GM12878 (cell line): ENCODE measurements around the gene GLTP. TPM values are rescaled to one million over a fixed set of nuclear protein-coding genes. Genes with fewer than 3 reads are reported as not detected.

ENCODE experiments used
- ATAC-seq: fragments of 200-7000 bp; cut with Tn5 transposase; 3 replicates; pipeline ENCODE4 v1.9.1; 2020; ENCODE audit warnings: mild to moderate bottlenecking, moderate library complexity
- BruUV-seq: library from RNA; stranded (reverse); fragments of 400-500 nt; replicated peaks from 2 replicates; lab custom pipeline; 2021; lab: Mats Ljungman, UMichigan
- CTCF ChIA-PET: fragments of 300-600 bp; sonication (Branson Sonifier 250); formaldehyde crosslinking; extraction: SDS; loops from one replicate; lab custom pipeline; 2021; ENCODE audit warnings: inconsistent platforms; lab: Yijun Ruan, JAX
- POLR2A ChIA-PET: fragments of 350-600 bp; formaldehyde crosslinking; extraction: SDS; loops from one replicate; lab custom pipeline; 2021; ENCODE audit warnings: inconsistent platforms; lab: Charles Lee
- RAD21 ChIA-PET: fragments of 300-600 bp; sonication (Branson Sonifier 250); formaldehyde crosslinking; loops from one replicate; lab custom pipeline; 2023; ENCODE audit warnings: antibody characterized with exemption; ENCODE audit not compliant: unreplicated experiment; lab: Charles Lee
- SMC1A ChIA-PET: fragments of 300-600 bp; sonication (Branson Sonifier 250); formaldehyde crosslinking; loops from one replicate; lab custom pipeline; 2023; ENCODE audit not compliant: unreplicated experiment, uncharacterized antibody; lab: Charles Lee
- DNase-seq: peaks from one replicate; pipeline ENCODE4 v3.0.0-alpha.2; 2011; ENCODE audit warnings: low read depth, low spot score
- FAIRE-seq: peaks from 3 replicates; lab custom pipeline; 2011; peaks lifted over from hg19 to GRCh38; lab: Jason Lieb, UNC
- H2AFZ ChIP-seq: 2 replicates; pipeline ENCODE4 v1.6.0; 2011; ENCODE audit warnings: low read depth, low read length, control low read depth; ENCODE audit not compliant: control insufficient read depth
- H3K27ac ChIP-seq: 2 replicates; pipeline ENCODE4 v1.5.1; 2011; ENCODE audit warnings: control low read depth; ENCODE audit not compliant: control insufficient read depth, insufficient read depth
- H3K27me3 ChIP-seq, 2 experiments: replicated peaks in 1 of 2; 2 replicates each; pipeline versions ENCODE4 v1.6.0 to v1.6.1; 2011; ENCODE audit warnings: low read length in 1 of 2; ENCODE audit not compliant: control insufficient read depth in 2 of 2, insufficient read depth in 2 of 2
- H3K36me3 ChIP-seq, 2 experiments: 2 replicates each; pipeline ENCODE4 v1.5.1; 2011; ENCODE audit warnings: low read length in 1 of 2; ENCODE audit not compliant: control insufficient read depth in 2 of 2, insufficient read depth in 2 of 2
- H3K4me1 ChIP-seq: 2 replicates; pipeline ENCODE4 v1.6.1; 2011; ENCODE audit warnings: mild to moderate bottlenecking, low read length, moderate library complexity, mixed read lengths; ENCODE audit not compliant: control insufficient read depth, insufficient read depth
- H3K4me2 ChIP-seq: 2 replicates; pipeline ENCODE4 v1.6.0; 2011; ENCODE audit warnings: control low read depth; ENCODE audit not compliant: control insufficient read depth, insufficient read depth
- H3K4me3 ChIP-seq: fragments of 200-600 bp; sonication (generic); 2 replicates; pipeline ENCODE4 v1.5.1; 2016
- H3K79me2 ChIP-seq: 2 replicates; pipeline ENCODE4 v1.6.0; 2011; ENCODE audit warnings: low read length; ENCODE audit not compliant: control insufficient read depth, insufficient read depth
- H3K9ac ChIP-seq: 2 replicates; pipeline ENCODE4 v1.8.0; 2011; ENCODE audit warnings: low read length, control low read depth, mixed read lengths; ENCODE audit not compliant: control insufficient read depth, insufficient read depth
- H3K9me3 ChIP-seq: replicated peaks from 3 replicates; pipeline ENCODE4 v1.5.1; 2011; ENCODE audit warnings: mild to moderate bottlenecking, low read length; ENCODE audit not compliant: control insufficient read depth, insufficient read depth
- H4K20me1 ChIP-seq: 2 replicates; pipeline ENCODE4 v1.6.0; 2011; ENCODE audit not compliant: control insufficient read depth, insufficient read depth
- BHLHE40 ChIP-seq, 2 experiments: fragments of 450-650 bp in 1 of 2; IDR thresholded peaks; 2 replicates each; pipeline ENCODE4 v1.6.1; 2011 to 2017; ENCODE audit warnings: low read depth in 2 of 2, borderline replicate concordance in 1 of 2, improper control_type of control experiment in 1 of 2, low read length in 1 of 2, mild to moderate bottlenecking in 1 of 2
- KAT2A ChIP-seq: conservative IDR thresholded peaks from 2 replicates; pipeline ENCODE4 v1.6.1; 2011; ENCODE audit warnings: low read depth, low read length; ENCODE audit not compliant: control insufficient read depth
- NFYB ChIP-seq: IDR thresholded peaks from 2 replicates; pipeline ENCODE4 v1.6.1; 2011; ENCODE audit warnings: low read depth, mild to moderate bottlenecking, low read length, improper control_type of control experiment, moderate library complexity; ENCODE audit not compliant: insufficient read depth
- NR2C2 ChIP-seq: IDR thresholded peaks from 2 replicates; pipeline ENCODE4 v1.6.1; 2011; ENCODE audit warnings: borderline replicate concordance, low read depth; ENCODE audit not compliant: control insufficient read depth, insufficient read length
- PAX5 ChIP-seq: IDR thresholded peaks from 2 replicates; pipeline ENCODE4 v1.6.1; 2011; ENCODE audit warnings: low read depth, low read length, borderline replicate concordance
- RUNX3 ChIP-seq: IDR thresholded peaks from 2 replicates; pipeline ENCODE4 v1.6.1; 2012; ENCODE audit warnings: low read length, inconsistent platforms
- SMAD5 ChIP-seq: IDR thresholded peaks from 2 replicates; pipeline ENCODE4 v1.6.1; 2016; ENCODE audit warnings: antibody characterized with exemption, low read depth
- TCF7 ChIP-seq: IDR thresholded peaks from 2 replicates; pipeline ENCODE4 v1.6.1; 2014; ENCODE audit warnings: antibody characterized with exemption, borderline replicate concordance
- ZNF24 ChIP-seq: fragments of 450-650 bp; IDR thresholded peaks from 2 replicates; pipeline ENCODE4 v1.6.1; 2017; ENCODE audit warnings: antibody characterized with exemption, mild to moderate bottlenecking
- ZSCAN29 ChIP-seq: fragments of 450-650 bp; IDR thresholded peaks from 2 replicates; pipeline ENCODE4 v1.6.1; 2017; ENCODE audit warnings: mild to moderate bottlenecking, moderate library complexity
- WGBS: methylation state at CpG from one replicate; pipeline ENCODE4 v1.1.6; 2016; ENCODE audit warnings: low lambda C conversion rate; ENCODE audit not compliant: insufficient replicate concordance, insufficient coverage; ENCODE audit errors: missing lambda C conversion rate; 5-methylcytosine and 5-hydroxymethylcytosine counted together
- in situ Hi-C: fragments of 300-500 bp; cut with MboI; formaldehyde crosslinking; loops from 9 replicates; pipeline ENCODE4 v1.14.3; 2018; ENCODE audit warnings: mixed read lengths
- intact Hi-C: fragments of 100-400 bp; cut with micrococcal nuclease; formaldehyde crosslinking; loops from one replicate; pipeline ENCODE4 v1.14.2; 2022; ENCODE audit not compliant: unreplicated experiment
- polyA plus RNA-seq, 11 experiments: library from polyadenylated mRNA; depleted of rRNA in 4 of 11; unstranded in 6 of 11; stranded (reverse) in 5 of 11; fragments of >200 nt; fragmentation: Nextera tagmentation in 4 of 11; fragmentation: Illumina TruSeq in 1 of 11; extraction: Ambion mirVana in 4 of 11; extraction: Trizol in 1 of 11; gene quantifications; 1 replicate in 1 of 11; 2 replicates in 10 of 11; pipeline versions ENCODE4 v1.2.1 to v1.2.3, GENCODE V29; 2011 to 2016; ENCODE audit warnings: inconsistent platforms in 2 of 11, missing spikeins in 2 of 11, low read depth in 1 of 11
- total RNA-seq, 4 experiments: library from RNA; depleted of rRNA in 3 of 4; stranded (reverse); fragments of >200 nt in 3 of 4; fragmentation: Illumina TruSeq in 1 of 4; extraction: Trizol in 1 of 4; gene quantifications; 2 replicates each; pipeline versions ENCODE4 v1.2.1 to v1.2.3, GENCODE V29; 2013 to 2021

The GLTP gene
- total and polyA plus RNA-seq, 10 of the 15 experiments (the other 5 are each of a cell fraction or from before 2014, with no cell fraction given): 16.8 to 44.0 (median 25.3) TPM

- H3K4me1 ChIP-seq: peaks cover 13% of the 10 kb centered on the region
- in situ Hi-C loops (no loop called here), intact Hi-C loops (loop anchor here (2.0 kb wide), 1 partner anchor 29 kb away; no protein-coding TSS in a partner anchor)
- POLR2A ChIA-PET: no interaction called here
- H4K20me1 ChIP-seq: 0 out of 2 replicates have a peak, but pooled peaks cover 2% of the 10 kb centered on the region
- H3K36me3 ChIP-seq: no peaks in the 10 kb centered on the region
- no peak overlapping the region for H3K9ac ChIP-seq
- RAD21 ChIA-PET: interaction anchor here (1.2 kb wide), 1 partner anchor 19 kb away, joined by 3 read pairs; the partner anchor contains the start of gene TCHP
- H3K4me3 ChIP-seq: no peak overlapping the region
- DNase-seq: no peak
- no TSS peak for BruUV-seq
- H3K4me2 ChIP-seq: no peak overlapping the region
- H3K27ac ChIP-seq: no peak overlapping the region
- no peaks in the 10 kb centered on the region for H3K27me3 ChIP-seq
- no peak for ATAC-seq
- SMC1A ChIA-PET: interaction anchor here (1.1 to 3.3 kb wide), 3 partner anchors 28 to 132 kb away, joined by 3 to 14 read pairs (median 9); no protein-coding TSS in a partner anchor
- no peak for FAIRE-seq
- CTCF ChIA-PET: interaction anchor here (1.0 to 3.1 kb wide), 6 partner anchors 22 to 77 kb away, joined by 3 to 20 read pairs (median 5); no protein-coding TSS in a partner anchor
- no peak for TF ChIP-seq NR2C2
- no peak for TF ChIP-seq PAX5
- no peak for TF ChIP-seq TCF7
- TF ChIP-seq, all 136 proteins: peak for 0
- H2AFZ ChIP-seq: no peak overlapping the region
- no peaks in the 10 kb centered on the region for H3K9me3 ChIP-seq
- peaks cover 8% of the 10 kb centered on the region for H3K79me2 ChIP-seq
- 86% methylated on average over 2 of the region's 2 CpGs for WGBS
These were observed 1.4 kb upstream of the GLTP start for GRCh38 chr12:109881752-109882151.

- in situ Hi-C loops: no loop called here
- peak overlapping the region; percentile 55 for H3K9ac ChIP-seq
- H3K27me3 ChIP-seq: no peaks in the 10 kb centered on the region
- H3K9me3 ChIP-seq: no peaks in the 10 kb centered on the region
- no peak for FAIRE-seq
- H3K27ac ChIP-seq: no peak overlapping the region
- RAD21 ChIA-PET: interaction anchor here (1.0 kb wide), 1 partner anchor 28 kb away, joined by 4 read pairs; no protein-coding TSS in a partner anchor
- H2AFZ ChIP-seq: peak overlapping the region; percentile 90
- H3K4me1 ChIP-seq: peaks cover 19% of the 10 kb centered on the region
- POLR2A ChIA-PET: no interaction called here
- no peaks in the 10 kb centered on the region for H3K36me3 ChIP-seq
- H3K4me3 ChIP-seq: peak overlapping the region; percentile 77
- TF ChIP-seq NFYB (no peak), RUNX3 (no peak), SMAD5 (no peak), BHLHE40 (IDR thresholded peaks at IDR 0.05; ENCODE audit: borderline replicate concordance in 1 of 2, low read depth in 2 of 2, low read length in 1 of 2) (no peak), ZSCAN29 (no peak), ZNF24 (no peak), KAT2A (no peak)
- H3K4me2 ChIP-seq: peak overlapping the region; percentile 98
- ATAC-seq: no peak
- intact Hi-C loops: loop anchor here (1.0 to 2.0 kb wide), 2 partner anchors 28 to 76 kb away; no protein-coding TSS in a partner anchor
- H3K79me2 ChIP-seq: peaks cover 8% of the 10 kb centered on the region
- H4K20me1 ChIP-seq: 0 out of 2 replicates have a peak, but pooled peaks cover 2% of the 10 kb centered on the region
- no TSS peak for BruUV-seq
- no peak for DNase-seq
- SMC1A ChIA-PET: interaction anchor here (0.9 to 3.3 kb wide), 3 partner anchors 21 to 35 kb away, joined by 3 to 14 read pairs (median 9); no protein-coding TSS in a partner anchor
- 14% methylated on average over 9 of the region's 9 CpGs for WGBS
- CTCF ChIA-PET: interaction anchor here (0.6 to 3.1 kb wide), 6 partner anchors 21 to 159 kb away, joined by 3 to 20 read pairs (median 5); no protein-coding TSS in a partner anchor
These were observed 597 bp upstream of the GLTP start for GRCh38 chr12:109880938-109881337.
